Dermis microvascular lymphatic vessel endothelial cell (primary cell): ENCODE results near the gene LMF2. TPM values are rescaled to one million over a fixed set of nuclear protein-coding genes. Genes with fewer than 3 reads are reported as not detected.
"Not testable (repeated sequence)": the region's sequence is repeated elsewhere in the genome, so short reads cannot be mapped to it uniquely, and the experiment has no call there.

Source experiments
- DNase-seq, 2 donors: peaks; one replicate each; pipeline versions ENCODE4 v3.0.0 to v3.0.0-alpha.2; 2010; ENCODE audit warnings: low read depth in 2 of 2
- total RNA-seq: library from RNA; depleted of rRNA; stranded (reverse); fragments of >200 nt; gene quantifications from 2 replicates; pipeline ENCODE4 v1.2.1, GENCODE V29; 2014

Gene LMF2
- total RNA-seq, 1 donor from 2014 or later, result 18.4 TPM

DNA sequence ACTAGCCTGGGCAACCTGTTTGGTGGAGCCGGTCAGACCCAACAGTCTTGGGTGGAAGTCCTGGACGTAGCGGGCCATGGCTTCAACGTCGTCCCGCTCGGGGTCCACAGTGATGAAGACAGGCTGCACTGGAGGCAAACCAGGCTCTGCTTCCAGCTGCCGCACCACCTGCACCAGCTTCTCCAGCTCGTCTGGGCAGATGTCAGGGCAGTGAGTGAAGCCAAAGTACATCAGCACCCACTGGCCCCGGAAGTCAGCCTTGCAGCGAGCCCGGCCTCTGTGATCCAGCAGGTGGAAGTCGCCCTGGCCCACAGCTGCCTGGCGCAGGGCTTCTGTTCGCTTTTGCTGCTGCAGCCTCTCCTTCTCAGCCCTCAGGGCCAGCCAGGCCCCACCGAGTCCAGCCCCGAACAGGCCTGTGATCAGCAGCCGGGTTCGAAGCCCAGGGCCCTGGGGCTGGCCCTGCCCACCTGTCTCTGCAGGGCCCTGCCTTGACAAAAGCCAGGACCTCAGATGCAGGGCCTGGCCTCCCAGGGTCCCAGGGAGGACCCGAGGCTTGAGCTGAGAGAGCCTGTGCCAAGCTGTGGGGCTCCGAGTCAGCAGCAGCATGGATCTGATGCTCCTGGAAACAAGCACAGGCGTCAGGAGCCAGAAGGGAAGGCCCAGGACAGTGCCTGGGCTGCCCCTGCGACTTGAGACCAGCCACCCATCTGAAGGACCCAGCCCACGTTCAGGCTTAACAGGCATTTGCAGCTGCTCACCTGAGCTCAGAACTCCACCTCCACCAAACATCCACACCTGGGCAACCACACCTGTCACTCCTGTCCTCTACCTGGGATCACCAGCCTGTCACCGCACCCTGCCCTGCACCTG is 16.5 kb upstream of the LMF2 start:
- DNase-seq, result no peak

DNA sequence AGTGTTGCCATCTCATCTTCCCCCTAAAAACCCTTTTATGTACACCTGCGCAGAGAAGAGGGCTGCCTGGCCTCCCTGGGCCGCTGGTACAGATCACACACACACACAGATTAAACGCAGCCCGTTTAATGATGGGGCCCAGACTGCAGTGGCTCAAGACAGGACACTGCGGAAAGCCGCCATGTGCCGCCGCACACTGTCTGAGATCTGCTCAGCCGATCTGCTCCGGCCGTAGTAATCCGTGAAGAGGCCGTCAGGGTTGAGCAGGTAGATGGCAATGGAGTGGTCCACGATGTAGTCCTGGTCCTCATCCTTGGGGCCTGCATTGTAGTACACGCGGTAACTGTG is 15.9 kb upstream of the LMF2 start:
- no peak for DNase-seq

DNA sequence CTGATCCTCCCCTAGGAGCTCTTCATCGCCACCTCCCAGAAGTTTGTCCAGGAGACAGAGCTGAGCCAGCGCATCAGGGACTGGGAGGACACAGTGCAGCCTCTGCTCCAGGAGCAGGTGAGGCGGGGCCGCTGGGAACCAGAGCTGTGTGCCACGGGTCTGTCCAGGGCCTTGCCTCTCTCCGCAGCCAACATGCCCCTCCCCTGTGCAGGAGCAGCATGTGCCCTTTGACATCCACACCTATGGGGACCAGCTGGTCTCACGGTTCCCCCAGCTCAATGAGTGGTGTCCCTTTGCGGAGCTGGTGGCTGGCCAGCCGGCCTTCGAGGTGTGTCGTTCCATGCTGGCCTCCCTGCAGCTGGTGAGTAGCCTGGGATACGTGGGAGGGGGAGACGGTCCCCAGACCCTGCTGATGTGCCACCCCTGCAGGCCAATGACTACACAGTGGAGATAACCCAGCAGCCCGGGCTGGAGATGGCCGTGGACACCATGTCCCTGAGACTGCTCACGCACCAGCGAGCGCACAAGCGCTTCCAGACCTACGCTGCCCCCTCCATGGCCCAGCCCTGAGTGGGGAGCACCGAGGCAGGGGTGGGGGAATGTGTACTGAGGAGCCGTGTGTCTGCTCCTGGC is 15.4 kb upstream of the LMF2 start:
- DNase-seq, result no peak

DNA sequence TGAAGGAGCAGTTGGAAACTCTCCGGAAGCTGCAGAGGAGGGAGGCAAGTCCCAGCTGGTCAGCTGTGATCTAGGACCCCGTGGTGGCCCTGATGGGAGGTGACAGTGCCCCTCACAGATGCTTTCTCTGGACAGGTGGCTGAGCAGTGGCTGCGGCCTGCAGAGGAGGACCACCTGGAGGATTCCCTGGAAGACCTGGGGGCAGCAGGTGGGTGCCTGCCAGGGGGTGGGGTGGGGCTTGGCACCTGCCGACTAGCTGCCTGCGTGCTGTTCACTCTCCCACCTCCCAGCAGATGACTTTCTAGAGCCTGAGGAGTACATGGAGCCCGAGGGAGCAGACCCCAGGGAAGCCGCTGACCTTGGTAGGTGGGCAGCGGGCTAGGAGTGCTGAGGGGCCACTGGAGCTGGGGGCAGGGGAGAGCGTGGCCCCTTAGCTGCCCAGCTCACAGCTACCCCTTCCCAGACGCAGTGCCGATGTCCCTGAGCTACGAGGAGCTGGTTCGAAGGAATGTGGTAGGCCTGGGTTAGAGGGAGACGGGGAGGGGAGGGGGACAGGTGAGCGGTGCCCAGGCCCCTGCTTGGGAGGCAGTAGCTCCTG is 14.8 kb upstream of the LMF2 start:
- DNase-seq, result no peak

DNA sequence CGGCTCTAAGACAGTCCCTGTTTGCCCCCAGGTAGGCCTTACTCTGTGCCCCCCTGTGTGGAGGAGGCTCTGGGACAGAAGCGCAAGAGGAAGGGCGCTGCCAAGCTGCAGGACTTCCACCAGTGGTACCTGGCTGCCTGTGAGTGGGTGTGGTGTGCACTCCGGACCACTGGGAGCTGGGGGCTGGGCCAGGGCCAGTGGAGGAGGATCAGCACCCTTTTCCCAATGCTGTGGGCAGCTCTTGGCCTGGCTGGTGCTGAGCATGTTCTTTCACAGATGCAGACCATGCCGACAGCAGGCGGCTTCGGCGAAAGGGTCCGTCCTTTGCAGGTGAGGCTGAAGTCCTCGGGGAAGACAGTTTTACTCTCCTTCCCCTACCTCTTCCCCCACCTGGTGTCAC is 14.2 kb upstream of the LMF2 start:
- no peak for DNase-seq

DNA sequence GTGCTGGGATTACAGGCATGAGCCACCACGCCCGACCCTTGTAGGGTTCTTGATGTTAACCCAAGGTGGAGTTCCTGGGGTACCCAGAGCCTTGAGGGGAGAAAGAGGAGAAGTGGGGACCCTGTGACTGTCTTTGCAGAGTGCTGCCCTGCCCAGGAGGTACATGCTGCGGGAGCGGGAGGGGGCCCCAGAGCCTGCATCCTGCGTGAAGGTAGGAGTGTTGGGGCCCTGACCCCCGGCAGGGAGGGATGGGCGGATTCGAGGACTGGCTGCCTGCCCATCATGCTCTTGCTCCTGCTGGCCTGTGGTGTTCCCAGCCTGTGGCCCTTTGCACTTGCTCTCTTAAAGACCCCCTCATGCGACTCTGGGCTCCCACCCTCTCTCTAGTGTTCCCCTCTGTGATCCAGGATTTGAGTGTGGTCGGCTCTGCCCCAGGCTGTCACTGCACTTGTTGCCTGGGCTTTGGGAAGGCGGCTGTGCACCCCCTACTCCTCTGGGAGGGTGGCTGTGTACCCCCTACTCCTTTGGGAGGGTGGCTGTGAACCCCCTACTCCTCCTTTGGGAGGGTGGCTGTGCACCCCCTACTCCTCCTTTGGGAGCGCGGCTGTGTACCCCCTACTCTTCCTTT is 13.4 kb upstream of the LMF2 start:
- DNase-seq, result no peak

DNA sequence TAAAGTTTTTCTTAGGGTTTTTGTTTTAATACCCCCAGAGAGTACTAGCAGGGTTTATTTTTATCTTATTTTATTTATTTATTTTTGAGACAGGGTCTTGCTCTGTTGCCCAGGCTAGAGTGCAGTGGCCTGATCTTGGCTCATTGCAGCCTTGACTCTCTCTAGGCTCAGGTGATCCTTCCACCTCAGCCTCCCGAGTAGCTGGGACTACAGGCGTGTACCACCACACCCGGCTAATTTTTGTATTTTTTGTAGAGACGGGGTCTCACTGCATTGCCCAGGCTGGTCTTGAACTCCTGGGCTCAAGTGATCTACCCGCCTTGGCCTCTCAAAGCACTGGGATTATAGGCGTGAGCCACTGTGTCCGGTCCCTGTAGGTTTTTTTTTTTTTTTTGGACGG is 12.7 kb upstream of the LMF2 start:
- DNase-seq, result not testable (repeated sequence)

DNA sequence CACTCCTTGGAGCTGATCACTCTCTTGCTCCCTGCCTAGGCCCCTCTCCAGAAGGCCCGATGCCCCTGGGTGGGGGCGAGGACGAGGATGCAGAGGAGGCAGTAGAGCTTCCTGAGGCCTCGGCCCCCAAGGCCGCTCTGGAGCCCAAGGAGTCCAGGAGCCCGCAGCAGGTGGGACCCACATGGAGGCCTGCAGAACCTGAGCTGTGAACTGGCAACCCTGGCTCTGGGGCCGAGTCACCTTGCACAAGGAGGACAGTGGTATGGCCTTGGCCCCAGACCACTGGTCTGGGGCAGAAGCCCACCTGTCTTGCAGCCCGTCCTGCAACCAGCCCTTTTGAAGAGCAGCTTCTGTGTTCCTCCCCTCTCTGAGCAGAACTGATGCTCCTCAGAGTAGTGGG is 11.6 kb upstream of the LMF2 start:
- no peak for DNase-seq

DNA sequence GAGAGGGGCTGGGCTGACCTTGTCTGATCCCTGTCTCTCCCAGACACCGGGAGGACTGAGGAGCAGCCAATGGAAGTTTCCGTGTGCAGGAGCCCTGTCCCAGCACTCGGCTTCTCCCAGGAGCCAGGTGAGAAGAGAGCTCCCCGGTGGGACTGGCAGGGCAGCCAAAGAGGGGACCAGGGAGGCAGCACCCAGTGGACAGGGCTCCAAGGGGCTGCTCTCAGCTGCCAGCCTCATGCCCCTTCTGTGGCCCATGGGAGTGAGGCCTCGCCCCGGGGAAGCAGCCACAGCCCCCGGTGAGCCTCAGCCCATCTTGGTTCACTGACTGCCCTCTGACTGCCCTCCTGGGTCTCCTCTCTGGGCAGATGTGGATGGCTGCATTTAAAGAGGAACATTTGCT is 11.1 kb upstream of the LMF2 start:
- no peak for DNase-seq

DNA sequence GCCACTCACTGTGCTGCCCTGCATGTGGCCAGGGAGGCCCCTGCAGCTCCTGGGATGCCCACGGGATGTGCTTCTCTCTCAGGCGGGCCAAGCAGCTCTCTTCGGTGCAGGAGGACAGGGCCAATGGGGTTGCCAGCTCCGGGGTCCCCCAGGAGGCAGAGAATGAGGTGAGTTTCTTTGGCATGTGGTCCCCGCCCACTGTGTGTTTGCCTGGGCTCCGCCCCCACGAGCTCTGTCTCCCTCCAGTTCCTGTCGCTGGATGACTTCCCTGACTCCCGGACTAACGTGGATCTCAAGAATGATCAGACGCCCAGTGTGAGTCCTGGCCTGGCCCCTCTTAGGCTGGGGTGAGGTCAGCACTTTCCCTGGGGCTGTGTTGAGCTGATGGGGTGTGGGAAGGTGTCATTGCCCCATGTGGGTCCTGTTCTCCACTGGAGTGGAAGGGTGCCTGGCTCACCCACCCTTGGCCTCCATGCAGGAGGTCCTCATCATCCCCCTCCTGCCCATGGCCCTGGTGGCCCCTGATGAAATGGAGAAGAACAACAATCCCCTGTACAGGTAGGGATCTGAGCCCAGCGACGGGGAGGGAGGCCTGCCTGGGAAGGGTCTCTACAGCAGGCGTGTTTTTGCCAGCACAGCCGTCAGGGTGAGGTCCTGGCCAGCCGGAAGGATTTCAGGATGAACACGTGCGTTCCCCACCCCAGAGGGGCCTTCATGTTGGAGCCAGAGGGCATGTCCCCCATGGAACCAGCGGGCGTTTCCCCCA is 10.2 kb upstream of the LMF2 start:
- no peak for DNase-seq

DNA sequence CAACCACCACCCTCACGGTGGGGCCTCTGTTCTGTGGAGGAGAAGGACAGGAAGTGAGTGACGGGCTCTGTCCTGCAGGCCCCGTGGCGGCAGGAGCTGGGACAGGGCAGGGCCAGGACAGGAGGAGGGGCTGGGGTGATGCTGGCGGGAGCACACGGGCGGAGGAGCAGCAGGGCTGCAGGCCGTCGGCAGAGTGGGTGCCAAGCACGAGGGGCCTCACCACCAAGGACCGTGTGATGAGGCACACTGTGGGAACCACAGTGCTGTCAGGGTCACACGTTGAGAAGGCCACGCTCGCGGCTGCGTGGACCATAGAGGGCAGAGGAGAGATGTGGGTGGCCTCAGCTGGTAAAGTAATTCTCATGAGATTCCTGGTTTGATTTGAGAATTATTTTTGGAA is 9.4 kb upstream of the LMF2 start:
- no peak for DNase-seq

DNA sequence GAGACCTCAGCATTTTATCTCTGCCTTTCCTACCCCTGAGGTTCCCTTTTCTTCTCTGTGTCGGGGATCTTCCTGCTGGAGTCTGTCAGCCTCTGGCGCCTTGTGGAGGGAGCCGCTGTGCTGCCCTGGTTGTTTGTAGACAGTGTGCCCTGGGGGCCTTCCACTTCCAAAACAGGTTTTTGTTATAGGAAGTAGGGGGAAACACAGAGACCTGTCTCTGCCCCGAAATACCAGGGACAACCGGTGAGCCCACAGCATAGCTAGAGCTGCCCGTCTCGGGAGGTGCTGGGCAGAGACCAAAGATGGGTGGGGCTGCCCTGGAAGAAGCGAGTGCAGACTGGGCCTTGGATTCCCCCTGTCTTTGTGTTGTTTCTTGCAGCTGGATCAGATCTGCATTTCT is 8.6 kb upstream of the LMF2 start:
- no peak for DNase-seq

DNA sequence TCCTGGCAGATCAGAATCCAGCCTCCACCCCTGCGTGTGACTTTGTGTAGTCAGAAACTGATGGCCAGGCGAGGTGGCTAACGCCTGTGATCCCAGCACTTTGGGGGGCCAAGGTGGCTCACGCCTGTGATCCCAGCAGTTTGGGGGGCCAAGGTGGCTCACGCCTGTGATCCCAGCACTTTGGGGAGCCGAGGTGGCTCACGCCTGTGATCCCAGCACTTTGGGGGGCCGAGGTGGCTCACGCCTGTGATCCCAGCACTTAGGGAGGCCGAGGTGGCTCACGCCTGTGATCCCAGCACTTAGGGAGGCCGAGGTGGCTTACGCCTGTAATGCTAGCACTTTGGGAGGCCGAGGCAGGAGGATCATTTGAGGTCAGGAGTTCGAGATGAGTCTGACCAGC is 5.7 kb upstream of the LMF2 start:
- no peak for DNase-seq

DNA sequence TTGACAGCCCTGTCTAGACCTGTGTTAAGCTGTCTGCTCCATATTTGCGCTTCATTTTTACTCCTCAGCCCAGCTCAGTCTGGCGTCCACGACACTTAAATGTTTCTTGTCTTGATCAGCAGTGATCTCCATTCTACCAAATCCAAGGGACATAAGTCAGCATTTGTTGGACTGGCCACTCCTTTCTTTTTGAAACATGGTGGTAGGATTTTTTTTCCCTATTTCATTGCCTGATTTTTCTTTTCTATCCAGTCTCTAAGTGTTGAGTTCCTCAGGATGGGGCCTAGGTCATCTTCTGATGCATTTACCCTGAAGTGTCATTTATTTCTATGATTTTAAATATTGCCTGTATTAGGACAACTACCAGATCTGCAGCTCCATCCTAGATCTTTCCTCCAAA is 1.4 kb upstream of the LMF2 start:
- no peak for DNase-seq

DNA sequence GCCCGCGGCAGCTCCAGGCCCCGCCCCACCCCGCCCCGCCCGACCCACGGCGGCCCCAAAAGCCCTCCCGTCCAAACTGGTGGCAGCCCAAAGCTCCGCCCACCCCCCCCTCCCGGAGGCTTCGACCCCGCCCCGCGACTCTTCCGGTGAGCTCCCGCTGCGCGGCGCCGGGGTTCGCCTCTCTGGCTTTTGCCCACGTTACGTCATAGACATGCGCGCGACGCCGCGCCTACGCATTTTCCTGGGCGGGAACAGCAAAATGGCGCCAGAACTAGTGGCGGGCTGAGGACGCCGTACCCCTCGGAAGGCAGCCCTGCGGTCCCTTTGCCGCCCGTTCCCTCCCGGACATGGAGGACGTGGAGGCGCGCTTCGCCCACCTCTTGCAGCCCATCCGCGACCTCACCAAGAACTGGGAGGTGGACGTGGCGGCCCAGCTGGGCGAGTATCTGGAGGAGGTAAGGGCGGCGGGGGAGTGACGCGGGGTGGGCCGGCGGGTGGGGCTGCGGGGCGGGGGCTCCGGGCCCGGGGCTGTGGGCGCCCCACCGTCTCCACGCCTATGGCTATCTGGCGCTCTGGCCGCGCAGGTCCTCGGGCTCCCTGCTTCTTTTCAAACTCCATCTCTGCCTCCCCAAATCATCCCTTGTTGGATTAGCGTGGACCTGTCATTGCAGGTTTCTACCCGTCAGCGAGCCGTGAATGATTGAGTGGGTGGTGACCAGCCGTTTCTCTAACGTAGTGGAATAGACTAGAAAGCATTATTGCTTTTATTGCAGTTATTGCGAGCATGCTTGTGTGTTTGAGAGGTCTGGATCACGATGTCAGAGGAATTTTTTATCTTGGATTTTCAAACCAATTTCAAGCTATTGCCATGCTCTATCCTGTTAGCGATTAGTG is 736 bp upstream of the LMF2 start, which contains the start of gene NCAPH2:
Gene NCAPH2 (plus strand): TSS at position 234 of the 894 bp plus-strand sequence. CDS start 114 bp downstream, at position 348.
- peak; percentile 93 to 97 for DNase-seq

DNA sequence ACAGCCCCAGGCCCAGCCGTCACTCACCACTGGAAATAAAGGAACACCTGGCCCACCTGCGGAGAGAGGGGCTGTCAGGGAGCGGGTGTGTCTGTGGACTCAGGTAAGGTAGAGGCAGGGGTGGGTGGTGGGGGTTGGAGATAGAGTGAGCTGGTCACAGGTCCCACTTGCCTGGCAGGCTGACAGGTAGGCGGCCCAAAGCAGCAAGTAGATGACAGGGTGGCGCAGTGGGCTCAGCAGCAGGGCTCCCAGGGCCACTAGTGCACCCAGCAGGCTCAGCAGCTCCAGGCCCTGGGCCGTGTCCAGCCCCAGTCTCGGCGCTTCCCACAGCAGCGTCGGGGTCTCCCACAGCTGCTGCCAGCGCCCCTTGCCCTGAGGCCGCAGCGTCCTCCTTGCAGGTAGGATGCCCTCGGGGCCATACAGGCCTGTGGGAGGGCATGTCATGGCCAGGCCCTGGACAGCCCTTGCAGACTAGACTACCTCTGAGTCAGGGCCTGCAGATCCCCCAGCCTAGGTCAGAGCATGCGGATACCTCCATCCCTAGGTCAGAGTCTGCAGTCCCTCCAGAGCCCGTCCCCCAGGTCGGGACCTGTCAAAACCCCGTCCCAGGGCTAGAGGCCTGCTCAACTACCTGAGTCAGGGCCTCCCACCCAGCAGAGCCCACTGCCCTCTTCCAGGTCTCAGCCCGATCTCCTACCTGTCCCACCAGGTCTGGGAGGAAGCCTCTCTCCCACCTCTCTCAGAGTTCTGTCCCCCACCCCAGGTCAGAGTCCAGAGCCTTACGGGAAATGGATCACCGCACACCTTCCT is 686 bp downstream of the LMF2 start:
- DNase-seq, result peak in 1 of 2 donors; percentile 21

DNA sequence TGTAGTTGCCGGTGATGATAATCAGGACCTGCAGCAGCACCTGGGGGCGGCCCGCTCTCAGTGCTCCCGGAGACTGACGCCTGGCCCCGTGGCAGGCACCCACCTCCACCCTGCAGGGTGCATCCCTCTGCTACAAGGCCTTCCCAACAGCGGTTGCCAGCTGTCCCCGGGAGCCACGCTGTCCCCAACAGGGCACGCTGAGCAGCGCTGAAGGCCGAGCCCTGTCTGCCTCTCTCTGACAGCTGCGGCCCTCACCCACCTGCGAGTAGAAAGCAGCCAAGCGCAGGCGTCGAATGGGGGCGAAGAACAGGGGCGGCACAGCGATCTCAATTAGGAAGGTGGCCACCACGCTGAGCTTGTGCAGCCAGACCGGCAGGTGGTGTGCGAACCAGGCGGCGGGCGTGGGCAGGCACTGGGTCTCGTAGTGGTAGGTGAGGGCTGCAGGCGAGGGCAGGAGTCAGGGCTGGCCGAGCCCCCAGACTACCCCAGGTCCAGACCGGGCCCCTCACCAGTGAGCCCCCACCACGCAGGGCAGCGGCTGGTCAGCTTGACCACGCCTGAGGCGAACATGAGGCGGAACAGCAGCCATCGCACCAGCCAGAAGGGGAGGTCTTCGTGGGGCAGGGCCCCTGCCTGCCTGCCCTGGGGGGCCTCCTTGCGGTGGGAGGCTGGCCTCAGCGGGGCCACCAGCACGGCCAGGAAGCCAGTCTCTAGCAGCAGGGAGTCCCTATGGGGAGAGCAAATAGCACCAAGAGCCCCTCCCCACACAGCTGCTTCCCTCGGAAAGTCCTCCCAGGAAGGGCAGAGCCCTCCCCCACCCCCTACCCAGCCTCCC is 1.5 kb downstream of the LMF2 start:
- DNase-seq, result no peak

DNA sequence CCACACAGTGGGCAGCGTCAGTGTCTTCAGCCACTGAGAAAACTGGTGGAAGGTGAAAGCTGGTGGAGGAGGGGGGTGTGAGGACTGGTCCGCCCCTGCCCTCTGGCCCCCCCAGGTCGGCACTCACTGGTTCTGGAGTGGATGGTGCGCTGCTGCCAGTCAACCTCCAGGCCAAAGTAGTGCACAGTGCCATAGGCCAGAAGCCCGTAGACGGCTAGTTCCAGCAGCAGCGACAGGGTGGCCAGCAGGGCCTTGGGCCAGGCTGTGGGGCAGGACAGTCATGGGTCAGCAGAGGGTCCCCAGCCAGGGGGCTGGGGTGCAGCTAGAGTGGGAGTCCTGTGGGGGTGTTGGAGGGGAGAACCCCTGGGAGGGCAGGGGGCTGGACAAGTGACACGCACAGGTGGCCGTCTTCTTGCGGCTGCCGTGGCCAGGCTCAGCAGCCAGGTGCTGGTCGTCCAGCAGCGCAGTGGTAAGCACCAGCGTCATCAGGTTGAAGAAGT is 2.2 kb downstream of the LMF2 start:
- DNase-seq, result no peak
